K562 (cell line): ENCODE measurements around the gene NRM. TPM values are rescaled to one million over a fixed set of nuclear protein-coding genes. Genes with fewer than 3 reads are reported as not detected.

Experiments used
- ATF1 ChIP-seq, 2 experiments: fragments of 450-650 bp in 1 of 2; IDR thresholded peaks; 2 replicates each; pipeline ENCODE4 v1.6.1; 2016; ENCODE audit warnings: missing compliant biosample characterization in 1 of 2, missing genetic modification characterization in 1 of 2
- ATF7 ChIP-seq: fragments of 450-650 bp; IDR thresholded peaks from 2 replicates; pipeline ENCODE4 v1.7.1; 2014; ENCODE audit warnings: mild to moderate bottlenecking, moderate library complexity
- EGR1 ChIP-seq: fragments of 450-650 bp; conservative IDR thresholded peaks from 2 replicates; pipeline ENCODE4 v1.6.1; 2017; ENCODE audit warnings: mild to moderate bottlenecking
- HDAC1 ChIP-seq, 2 experiments: fragments of 450-650 bp; IDR thresholded peaks; 2 replicates each; pipeline ENCODE4 v1.6.1; 2016 to 2017; ENCODE audit warnings: inconsistent platforms in 1 of 2, mild to moderate bottlenecking in 1 of 2, moderate library complexity in 1 of 2
- HLTF ChIP-seq: fragments of 450-650 bp; IDR thresholded peaks from 2 replicates; pipeline ENCODE4 v1.6.1; 2016
- KLF16 ChIP-seq: IDR thresholded peaks from 2 replicates; pipeline ENCODE4 v1.6.1; 2016; ENCODE audit warnings: antibody characterized with exemption
- POLR2H ChIP-seq: IDR thresholded peaks from 2 replicates; pipeline ENCODE4 v1.6.1; 2016; ENCODE audit warnings: missing genetic modification characterization, low read depth, mild to moderate bottlenecking, control low read depth, missing compliant biosample characterization, moderate library complexity
- SP1 ChIP-seq: sonication (generic); formaldehyde crosslinking; IDR thresholded peaks from 2 replicates; pipeline ENCODE4 v1.8.1; 2022; ENCODE audit warnings: mild to moderate bottlenecking, missing genetic modification reagents
- STAT5A ChIP-seq: IDR thresholded peaks from 2 replicates; pipeline ENCODE4 v1.6.1; 2012; ENCODE audit warnings: low read length, inconsistent platforms, borderline replicate concordance
- TEAD1 ChIP-seq, 2 experiments: fragments of 450-650 bp in 1 of 2; sonication (generic) in 1 of 2; formaldehyde crosslinking; IDR thresholded peaks; 2 replicates each; pipeline versions ENCODE4 v1.4.0 to v1.8.0; 2020 to 2022; ENCODE audit warnings: mild to moderate bottlenecking in 2 of 2, missing genetic modification reagents in 1 of 2
- ZFPM2 ChIP-seq: fragments of 250-450 bp; sonication (Bioruptor Pico); IDR thresholded peaks from 2 replicates; pipeline ENCODE4 v1.5.1; 2022; ENCODE audit warnings: mild to moderate bottlenecking
- ZNF239 ChIP-seq: fragments of 250-450 bp; sonication (Bioruptor Pico); IDR thresholded peaks from 2 replicates; pipeline ENCODE4 v1.4.0; 2020; ENCODE audit warnings: mild to moderate bottlenecking
- ZNF408 ChIP-seq: fragments of 250-450 bp; sonication (Bioruptor Pico); IDR thresholded peaks from 2 replicates; pipeline ENCODE4 v1.4.0; 2020; ENCODE audit warnings: low read depth, mild to moderate bottlenecking, moderate library complexity
- polyA plus RNA-seq, 8 experiments: library from polyadenylated mRNA; depleted of rRNA in 4 of 8; stranded (reverse) in 5 of 8; unstranded in 3 of 8; fragments of >200 nt; fragmentation: Nextera tagmentation in 2 of 8; fragmentation: Illumina TruSeq in 1 of 8; extraction: Ambion mirVana in 2 of 8; extraction: Trizol in 1 of 8; gene quantifications; 2 replicates each; pipeline versions ENCODE4 v1.2.1 to v1.2.3, GENCODE V29; 2011 to 2014; ENCODE audit warnings: inconsistent platforms in 1 of 8, missing spikeins in 1 of 8
- total RNA-seq, 7 experiments: library from RNA; depleted of rRNA in 6 of 7; stranded (reverse); fragments of >200 nt in 6 of 7; fragmentation: Illumina TruSeq in 2 of 7; extraction: Trizol in 2 of 7; gene quantifications; 2 replicates each; pipeline versions ENCODE4 v1.2.1 to v1.2.3, GENCODE V29; 2011 to 2021; ENCODE audit warnings: low replicate concordance in 1 of 7
- TF ChIP-seq, protein P1 (sequence below): sonication (generic); formaldehyde crosslinking; IDR thresholded peaks from 2 replicates; pipeline ENCODE4 v1.8.1; 2022; ENCODE audit warnings: missing genetic modification reagents
- TF ChIP-seq, protein P2 (sequence below): sonication (generic); formaldehyde crosslinking; IDR thresholded peaks from 2 replicates; pipeline ENCODE4 v1.4.0; 2020; ENCODE audit warnings: mild to moderate bottlenecking, missing genetic modification reagents
- TF ChIP-seq, protein P3 (sequence below): sonication (generic); formaldehyde crosslinking; IDR thresholded peaks from 2 replicates; pipeline ENCODE4 v1.8.0; 2022; ENCODE audit warnings: mild to moderate bottlenecking, missing genetic modification reagents
- TF ChIP-seq, protein P4 (sequence below): fragments of 450-650 bp; IDR thresholded peaks from 2 replicates; pipeline ENCODE4 v1.6.1; 2016; ENCODE audit warnings: antibody characterized with exemption
- TF ChIP-seq, protein P5 (sequence below): fragments of 450-650 bp; formaldehyde crosslinking; IDR thresholded peaks from 2 replicates; pipeline ENCODE4 v1.4.0; 2020; ENCODE audit warnings: mild to moderate bottlenecking

Gene NRM
- total and polyA plus RNA-seq, 9 of the 15 experiments (the other 6 are each of a cell fraction or from before 2014, with no cell fraction given): 9.7 to 58.2 (median 18.1) TPM

DNA sequence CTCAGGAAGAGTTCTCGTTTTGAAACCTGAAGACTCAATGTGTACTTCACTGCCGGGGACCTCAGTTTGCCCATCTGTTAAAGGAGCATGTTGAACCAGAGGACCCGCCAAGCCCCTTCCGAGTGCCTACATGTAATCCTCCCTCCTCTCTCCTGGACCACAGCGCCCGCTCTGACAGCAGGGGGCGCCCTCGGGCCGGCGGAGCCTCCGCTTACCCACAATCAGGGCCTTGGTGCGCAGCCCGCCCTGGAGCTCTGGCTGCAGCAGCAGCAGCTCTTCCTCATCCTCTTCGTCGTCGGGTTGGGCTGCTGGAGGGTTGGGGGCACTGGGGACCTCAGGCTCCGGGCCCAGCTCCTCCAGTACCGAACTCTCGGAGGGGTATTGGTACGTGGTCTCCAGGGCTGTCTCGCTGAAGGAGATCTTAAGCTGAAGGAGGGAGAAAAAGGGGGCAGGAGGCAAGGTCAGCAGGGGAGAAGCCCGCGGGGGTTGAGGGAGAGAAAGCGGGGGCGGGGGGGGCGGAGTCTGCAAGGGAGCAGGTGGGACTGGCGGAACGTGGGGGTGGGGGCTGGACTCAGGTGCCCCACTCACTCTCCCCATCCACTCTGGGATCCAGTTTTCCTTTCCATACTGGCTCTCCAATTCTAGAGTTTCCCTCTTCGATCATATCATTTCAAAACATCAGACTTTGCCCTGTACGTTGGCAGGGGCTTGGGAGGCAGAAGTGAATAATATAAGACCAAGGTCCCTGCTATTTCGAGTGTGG, 11.6 kb downstream of the NRM start (continued):
- TF ChIP-seq, protein P1, sequence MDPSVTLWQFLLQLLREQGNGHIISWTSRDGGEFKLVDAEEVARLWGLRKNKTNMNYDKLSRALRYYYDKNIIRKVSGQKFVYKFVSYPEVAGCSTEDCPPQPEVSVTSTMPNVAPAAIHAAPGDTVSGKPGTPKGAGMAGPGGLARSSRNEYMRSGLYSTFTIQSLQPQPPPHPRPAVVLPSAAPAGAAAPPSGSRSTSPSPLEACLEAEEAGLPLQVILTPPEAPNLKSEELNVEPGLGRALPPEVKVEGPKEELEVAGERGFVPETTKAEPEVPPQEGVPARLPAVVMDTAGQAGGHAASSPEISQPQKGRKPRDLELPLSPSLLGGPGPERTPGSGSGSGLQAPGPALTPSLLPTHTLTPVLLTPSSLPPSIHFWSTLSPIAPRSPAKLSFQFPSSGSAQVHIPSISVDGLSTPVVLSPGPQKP (CRISPR knock-in tag): no peak
- TF ChIP-seq EGR1 (peak; percentile 75), STAT5A (no peak), ZFPM2 (CRISPR knock-in tag) (no peak), HLTF (0 out of 2 replicates have a peak, but pooled peaks have one; percentile 52), HDAC1 (IDR thresholded peaks at IDR 0.05) (peak in 1 of 2 experiments; percentile 41; a peak in 1 of 4 replicates), KLF16 (peak; percentile 60), ZNF408 (no peak), ZNF239 (CRISPR knock-in tag) (peak; percentile 63), SP1 (CRISPR knock-in tag) (peak; percentile 64; the same call in 1 of the 2 replicates), TEAD1 (CRISPR knock-in tag; IDR thresholded peaks at IDR 0.05) (peak in 1 of 2 experiments; percentile 56; a peak in 1 of 4 replicates), ATF7 (peak; percentile 68), POLR2H (tag) (no peak), ATF1 (CRISPR knock-in tag; IDR thresholded peaks at IDR 0.05) (no peak), ATF1 (tag; IDR thresholded peaks at IDR 0.05) (0 out of 2 replicates have a peak, but pooled peaks have one; percentile 12)
- TF ChIP-seq, protein P2, sequence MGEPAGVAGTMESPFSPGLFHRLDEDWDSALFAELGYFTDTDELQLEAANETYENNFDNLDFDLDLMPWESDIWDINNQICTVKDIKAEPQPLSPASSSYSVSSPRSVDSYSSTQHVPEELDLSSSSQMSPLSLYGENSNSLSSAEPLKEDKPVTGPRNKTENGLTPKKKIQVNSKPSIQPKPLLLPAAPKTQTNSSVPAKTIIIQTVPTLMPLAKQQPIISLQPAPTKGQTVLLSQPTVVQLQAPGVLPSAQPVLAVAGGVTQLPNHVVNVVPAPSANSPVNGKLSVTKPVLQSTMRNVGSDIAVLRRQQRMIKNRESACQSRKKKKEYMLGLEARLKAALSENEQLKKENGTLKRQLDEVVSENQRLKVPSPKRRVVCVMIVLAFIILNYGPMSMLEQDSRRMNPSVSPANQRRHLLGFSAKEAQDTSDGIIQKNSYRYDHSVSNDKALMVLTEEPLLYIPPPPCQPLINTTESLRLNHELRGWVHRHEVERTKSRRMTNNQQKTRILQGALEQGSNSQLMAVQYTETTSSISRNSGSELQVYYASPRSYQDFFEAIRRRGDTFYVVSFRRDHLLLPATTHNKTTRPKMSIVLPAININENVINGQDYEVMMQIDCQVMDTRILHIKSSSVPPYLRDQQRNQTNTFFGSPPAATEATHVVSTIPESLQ (CRISPR knock-in tag): no peak
- TF ChIP-seq, protein P3, sequence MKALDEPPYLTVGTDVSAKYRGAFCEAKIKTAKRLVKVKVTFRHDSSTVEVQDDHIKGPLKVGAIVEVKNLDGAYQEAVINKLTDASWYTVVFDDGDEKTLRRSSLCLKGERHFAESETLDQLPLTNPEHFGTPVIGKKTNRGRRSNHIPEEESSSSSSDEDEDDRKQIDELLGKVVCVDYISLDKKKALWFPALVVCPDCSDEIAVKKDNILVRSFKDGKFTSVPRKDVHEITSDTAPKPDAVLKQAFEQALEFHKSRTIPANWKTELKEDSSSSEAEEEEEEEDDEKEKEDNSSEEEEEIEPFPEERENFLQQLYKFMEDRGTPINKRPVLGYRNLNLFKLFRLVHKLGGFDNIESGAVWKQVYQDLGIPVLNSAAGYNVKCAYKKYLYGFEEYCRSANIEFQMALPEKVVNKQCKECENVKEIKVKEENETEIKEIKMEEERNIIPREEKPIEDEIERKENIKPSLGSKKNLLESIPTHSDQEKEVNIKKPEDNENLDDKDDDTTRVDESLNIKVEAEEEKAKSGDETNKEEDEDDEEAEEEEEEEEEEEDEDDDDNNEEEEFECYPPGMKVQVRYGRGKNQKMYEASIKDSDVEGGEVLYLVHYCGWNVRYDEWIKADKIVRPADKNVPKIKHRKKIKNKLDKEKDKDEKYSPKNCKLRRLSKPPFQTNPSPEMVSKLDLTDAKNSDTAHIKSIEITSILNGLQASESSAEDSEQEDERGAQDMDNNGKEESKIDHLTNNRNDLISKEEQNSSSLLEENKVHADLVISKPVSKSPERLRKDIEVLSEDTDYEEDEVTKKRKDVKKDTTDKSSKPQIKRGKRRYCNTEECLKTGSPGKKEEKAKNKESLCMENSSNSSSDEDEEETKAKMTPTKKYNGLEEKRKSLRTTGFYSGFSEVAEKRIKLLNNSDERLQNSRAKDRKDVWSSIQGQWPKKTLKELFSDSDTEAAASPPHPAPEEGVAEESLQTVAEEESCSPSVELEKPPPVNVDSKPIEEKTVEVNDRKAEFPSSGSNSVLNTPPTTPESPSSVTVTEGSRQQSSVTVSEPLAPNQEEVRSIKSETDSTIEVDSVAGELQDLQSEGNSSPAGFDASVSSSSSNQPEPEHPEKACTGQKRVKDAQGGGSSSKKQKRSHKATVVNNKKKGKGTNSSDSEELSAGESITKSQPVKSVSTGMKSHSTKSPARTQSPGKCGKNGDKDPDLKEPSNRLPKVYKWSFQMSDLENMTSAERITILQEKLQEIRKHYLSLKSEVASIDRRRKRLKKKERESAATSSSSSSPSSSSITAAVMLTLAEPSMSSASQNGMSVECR: 0 out of 2 replicates have a peak, but pooled peaks have one; percentile 39
- TF ChIP-seq, protein P4, sequence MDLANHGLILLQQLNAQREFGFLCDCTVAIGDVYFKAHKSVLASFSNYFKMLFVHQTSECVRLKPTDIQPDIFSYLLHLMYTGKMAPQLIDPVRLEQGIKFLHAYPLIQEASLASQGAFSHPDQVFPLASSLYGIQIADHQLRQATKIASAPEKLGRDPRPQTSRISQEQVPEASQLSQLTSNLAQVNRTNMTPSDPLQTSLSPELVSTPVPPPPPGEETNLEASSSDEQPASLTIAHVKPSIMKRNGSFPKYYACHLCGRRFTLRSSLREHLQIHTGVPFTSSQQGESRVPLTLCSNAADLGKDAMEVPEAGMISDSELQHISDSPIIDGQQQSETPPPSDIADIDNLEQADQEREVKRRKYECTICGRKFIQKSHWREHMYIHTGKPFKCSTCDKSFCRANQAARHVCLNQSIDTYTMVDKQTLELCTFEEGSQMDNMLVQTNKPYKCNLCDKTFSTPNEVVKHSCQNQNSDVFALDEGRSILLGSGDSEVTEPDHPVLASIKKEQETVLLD: no peak
- TF ChIP-seq, protein P5, sequence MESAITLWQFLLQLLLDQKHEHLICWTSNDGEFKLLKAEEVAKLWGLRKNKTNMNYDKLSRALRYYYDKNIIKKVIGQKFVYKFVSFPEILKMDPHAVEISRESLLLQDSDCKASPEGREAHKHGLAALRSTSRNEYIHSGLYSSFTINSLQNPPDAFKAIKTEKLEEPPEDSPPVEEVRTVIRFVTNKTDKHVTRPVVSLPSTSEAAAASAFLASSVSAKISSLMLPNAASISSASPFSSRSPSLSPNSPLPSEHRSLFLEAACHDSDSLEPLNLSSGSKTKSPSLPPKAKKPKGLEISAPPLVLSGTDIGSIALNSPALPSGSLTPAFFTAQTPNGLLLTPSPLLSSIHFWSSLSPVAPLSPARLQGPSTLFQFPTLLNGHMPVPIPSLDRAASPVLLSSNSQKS (CRISPR knock-in tag): no peak
